ENCODE measurements around the gene TPH1. TPM values are rescaled to one million over a fixed set of nuclear protein-coding genes. Genes with fewer than 3 reads are reported as not detected.

The TPH1 gene
- total and polyA plus RNA-seq, 5 donors from 2014 or later: 0.26 to 0.74 TPM; not detected in 3

Other genes with a start within 250 kb of the TPH1 start
- gene SERGEF, start 33.2 kb downstream of the TPH1 start, total RNA-seq: 40.4 TPM
- gene SERGEF, start 33.2 kb downstream of the TPH1 start, polyA plus RNA-seq: 10 to 100 TPM; 74.9 to 81.5 (median 77.8) TPM
- 22.5 TPM for gene SAAL1, start 59.8 kb upstream of the TPH1 start, total RNA-seq
- 10 to 100 TPM; 15.1 to 25.5 (median 18.4) TPM for gene SAAL1, start 59.8 kb upstream of the TPH1 start, polyA plus RNA-seq
- gene MRGPRX3, start 86.3 kb upstream of the TPH1 start, total RNA-seq: not detected
- not detected for gene MRGPRX3, start 86.3 kb upstream of the TPH1 start, polyA plus RNA-seq
- gene MRGPRX4, start 126.6 kb upstream of the TPH1 start, total RNA-seq: not detected
- gene MRGPRX4, start 126.6 kb upstream of the TPH1 start, polyA plus RNA-seq: not detected
- gene SAA4, start 190.5 kb upstream of the TPH1 start, total RNA-seq: not detected
- gene SAA4, start 190.5 kb upstream of the TPH1 start, polyA plus RNA-seq: not detected
- gene SAA2, start 202.4 kb upstream of the TPH1 start, total RNA-seq: 0.62 TPM
- under 1 TPM in 1 of 4 donors, not detected in 3; 0.20 TPM for gene SAA2, start 202.4 kb upstream of the TPH1 start, polyA plus RNA-seq
- not detected for gene SAA1, start 220.0 kb upstream of the TPH1 start, total RNA-seq
- not detected for gene SAA1, start 220.0 kb upstream of the TPH1 start, polyA plus RNA-seq

Data from CD4-positive, CD25-positive, alpha-beta regulatory T cell (primary cell).